Fibroblast of skin of scalp (primary cell): ENCODE measurements around the gene RAMP1.
A peak's percentile ranks its signal among the peaks of the same experiment; 100 is the strongest.

Experiments
- DNase-seq: peaks from one replicate; pipeline ENCODE4 v3.0.0-alpha.2; 2013

RAMP1 gene

GRCh38 chr2:237876951-237877491, 17.6 kb downstream of the RAMP1 start:
- no peak for DNase-seq

GRCh38 chr2:237877576-237878307, 18.3 kb downstream of the RAMP1 start:
- DNase-seq: no peak

GRCh38 chr2:237878321-237879057, 19.1 kb downstream of the RAMP1 start:
- no peak for DNase-seq

- peak; percentile 67 for DNase-seq
Measured at GRCh38 chr2:237879058-237879430, 19.6 kb downstream of the RAMP1 start.

GRCh38 chr2:237879991-237880560, 20.7 kb downstream of the RAMP1 start:
- DNase-seq: no peak

- DNase-seq: no peak
Measured at GRCh38 chr2:237882510-237883481, 23.4 kb downstream of the RAMP1 start.

- no peak for DNase-seq
Measured at GRCh38 chr2:237883951-237884446, 24.6 kb downstream of the RAMP1 start.

GRCh38 chr2:237884681-237885080, 25.3 kb downstream of the RAMP1 start:
- no peak for DNase-seq

- DNase-seq: no peak
Measured at GRCh38 chr2:237885111-237885930, 25.9 kb downstream of the RAMP1 start.

- no peak for DNase-seq
Measured at GRCh38 chr2:237885931-237886684, 26.7 kb downstream of the RAMP1 start.

GRCh38 chr2:237886685-237887481, 27.5 kb downstream of the RAMP1 start:
- DNase-seq: no peak

- no peak for DNase-seq
Measured at GRCh38 chr2:237888389-237888788, 29.0 kb downstream of the RAMP1 start.

- no peak for DNase-seq
Measured at GRCh38 chr2:237889016-237889415, 29.6 kb downstream of the RAMP1 start.

GRCh38 chr2:237889811-237890210, 30.4 kb downstream of the RAMP1 start:
- DNase-seq: no peak

- DNase-seq: no peak
Measured at GRCh38 chr2:237892478-237892877, 33.1 kb downstream of the RAMP1 start.

- no peak for DNase-seq
Measured at GRCh38 chr2:237892984-237893595, 33.7 kb downstream of the RAMP1 start.

GRCh38 chr2:237894396-237894979, 35.1 kb downstream of the RAMP1 start:
- no peak for DNase-seq

GRCh38 chr2:237894986-237895543, 35.6 kb downstream of the RAMP1 start:
- no peak for DNase-seq
